Esophagus squamous epithelium (tissue), 4 donors: ENCODE measurements around the gene MSX1.

Experiments used
- CTCF ChIP-seq, 6 experiments: fragments of 450-650 bp in 4 of 6; fragments of 200-600 bp in 2 of 6; sonication (generic) in 2 of 6; IDR thresholded peaks; one replicate each; pipeline ENCODE4 v1.5.1; 2016 to 2019; ENCODE audit warnings: antibody characterized with exemption in 6 of 6, mild to moderate bottlenecking in 4 of 6, moderate library complexity in 4 of 6
- POLR2A ChIP-seq, 4 donors: fragments of 450-650 bp; IDR thresholded peaks; one replicate each; pipeline ENCODE4 v1.6.1; 2017; ENCODE audit warnings: antibody characterized with exemption in 4 of 4, mild to moderate bottlenecking in 4 of 4, moderate library complexity in 3 of 4

GRCh38 chr4:4820261-4820660, 39.2 kb upstream of the MSX1 start:
- TF ChIP-seq CTCF (IDR thresholded peaks at IDR 0.05) (no peak), POLR2A (IDR thresholded peaks at IDR 0.05) (no peak)
